Right hindlimb (tissue), 1 donor: ENCODE measurements around the gene VPS13C.

Source experiments
- DNase-seq: peaks from one replicate; pipeline ENCODE4 v3.0.0-alpha.2; 2018

Gene VPS13C

GRCh38 chr15:61840090-61840489 is 220.2 kb downstream of the VPS13C start:
- no peak for DNase-seq

GRCh38 chr15:61839546-61839945 is 220.7 kb downstream of the VPS13C start:
- no peak for DNase-seq

- peak; percentile 82 for DNase-seq
Measured at GRCh38 chr15:61835496-61836106, 224.6 kb downstream of the VPS13C start.

- no peak for DNase-seq
Measured at GRCh38 chr15:61835029-61835428, 225.2 kb downstream of the VPS13C start.

- peak; percentile 87 for DNase-seq
Measured at GRCh38 chr15:61834076-61834697, 226.1 kb downstream of the VPS13C start.

- no peak for DNase-seq
Measured at GRCh38 chr15:61832223-61832622, 228.0 kb downstream of the VPS13C start.

GRCh38 chr15:61831505-61831921 is 228.7 kb downstream of the VPS13C start:
- no peak for DNase-seq

GRCh38 chr15:61830536-61831330 is 229.5 kb downstream of the VPS13C start:
- DNase-seq: no peak

GRCh38 chr15:61829514-61829889 is 230.7 kb downstream of the VPS13C start:
- DNase-seq: no peak

- DNase-seq: no peak
Measured at GRCh38 chr15:61828860-61829513, 231.3 kb downstream of the VPS13C start.

- no peak for DNase-seq
Measured at GRCh38 chr15:61828008-61828407, 232.2 kb downstream of the VPS13C start.

- DNase-seq: no peak
Measured at GRCh38 chr15:61827131-61827530, 233.1 kb downstream of the VPS13C start.

GRCh38 chr15:61824291-61824690 is 236.0 kb downstream of the VPS13C start:
- no peak for DNase-seq

- DNase-seq: no peak
Measured at GRCh38 chr15:61822511-61822910, 237.7 kb downstream of the VPS13C start.

- no peak for DNase-seq
Measured at GRCh38 chr15:61820951-61821350, 239.3 kb downstream of the VPS13C start.

GRCh38 chr15:61820212-61820611 is 240.0 kb downstream of the VPS13C start:
- no peak for DNase-seq

GRCh38 chr15:61819386-61819785 is 240.9 kb downstream of the VPS13C start:
- DNase-seq: no peak

- no peak for DNase-seq
Measured at GRCh38 chr15:61818801-61819200, 241.4 kb downstream of the VPS13C start.

- DNase-seq: no peak
Measured at GRCh38 chr15:61816856-61817255, 243.4 kb downstream of the VPS13C start.

- no peak for DNase-seq
Measured at GRCh38 chr15:61815356-61816083, 244.7 kb downstream of the VPS13C start.

- no peak for DNase-seq
Measured at GRCh38 chr15:61812476-61812875, 247.8 kb downstream of the VPS13C start.

GRCh38 chr15:61811952-61812351 is 248.3 kb downstream of the VPS13C start:
- no peak for DNase-seq

- no peak for DNase-seq
Measured at GRCh38 chr15:61809216-61809615, 251.0 kb downstream of the VPS13C start.
